GM10248 (cell line): ENCODE results near the gene AOPEP.

Experiments used
- CTCF ChIA-PET: fragments of 300-600 bp; sonication (Branson Sonifier 250); formaldehyde crosslinking; extraction: SDS; loops from one replicate; lab custom pipeline; 2021; ENCODE audit warnings: antibody characterized with exemption; lab: Yijun Ruan, JAX
- POLR2A ChIA-PET: fragments of 350-650 bp; sonication (Branson Sonifier 250); formaldehyde crosslinking; extraction: SDS; loops from one replicate; lab custom pipeline; 2020; ENCODE audit warnings: antibody characterized with exemption; lab: Yijun Ruan, JAX
- DNase-seq: peaks from one replicate; pipeline ENCODE4 v3.0.0; 2012; ENCODE audit errors: extremely low spot score
- CTCF ChIP-seq: IDR thresholded peaks from 2 replicates; pipeline ENCODE4 v1.5.1; 2012; ENCODE audit warnings: mild to moderate bottlenecking, low read depth; ENCODE audit errors: extremely low read depth, missing control alignments, control extremely low read depth

The AOPEP gene

GRCh38 chr9:95000821-95001220, 274.3 kb downstream of the AOPEP start:
- CTCF ChIA-PET: no interaction called here
- no peak for TF ChIP-seq CTCF
- no peak for DNase-seq
- POLR2A ChIA-PET: no interaction called here

GRCh38 chr9:95001720-95002119, 275.2 kb downstream of the AOPEP start:
- POLR2A ChIA-PET: no interaction called here
- DNase-seq: no peak
- TF ChIP-seq CTCF: no peak
- CTCF ChIA-PET: no interaction called here

- no peak for TF ChIP-seq CTCF
- DNase-seq: peak; percentile 58
- ChIA-PET POLR2A (no interaction called here), CTCF (interaction anchor here (0.9 to 1.1 kb wide), 2 partner anchors 124 to 323 kb away, joined by 3 read pairs; no protein-coding TSS in a partner anchor)
These were observed 277.4 kb downstream of the AOPEP start for GRCh38 chr9:95003689-95004410.

GRCh38 chr9:95004411-95005277, 278.1 kb downstream of the AOPEP start:
- CTCF ChIA-PET: no interaction called here
- TF ChIP-seq CTCF: no peak
- POLR2A ChIA-PET: no interaction called here
- peak; percentile 70 for DNase-seq

- DNase-seq: no peak
- POLR2A ChIA-PET: no interaction called here
- CTCF ChIA-PET: no interaction called here
- TF ChIP-seq CTCF: no peak
These were observed 279.0 kb downstream of the AOPEP start for GRCh38 chr9:95005278-95006143.
